Smooth muscle cell of the brain vasculature (primary cell): Measurements from ENCODE around the gene CLEC2D.
"Not testable (repeated sequence)": the region's sequence is repeated elsewhere in the genome, so short reads cannot be mapped to it uniquely, and the experiment has no call there.

Experiments used
- DNase-seq: peaks from one replicate; pipeline ENCODE4 v3.0.0-alpha.2; 2012; ENCODE audit warnings: low read depth, low spot score

Gene CLEC2D

DNA sequence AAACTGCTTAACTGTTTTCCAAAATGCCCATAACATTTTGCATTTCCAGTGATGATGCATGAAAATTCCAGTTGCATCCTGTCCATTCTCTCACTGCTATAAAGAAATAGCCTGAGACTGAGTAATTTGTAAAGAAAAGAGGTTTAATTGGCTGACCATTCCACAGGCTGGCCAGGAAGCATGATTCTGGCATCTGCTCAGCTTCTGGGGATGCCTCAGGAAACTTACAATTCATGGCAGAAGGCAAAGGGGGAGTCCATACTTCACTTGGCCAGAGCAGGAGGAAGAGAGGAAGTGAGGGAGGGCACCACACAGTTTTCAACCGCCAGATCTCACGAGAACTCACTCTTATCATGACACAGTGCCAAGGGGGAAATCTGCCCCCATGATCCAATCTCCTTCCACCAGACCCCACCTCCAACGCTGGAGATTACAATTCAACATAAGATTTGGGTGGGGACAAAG is 18.2 kb upstream of the CLEC2D start:
- DNase-seq: no peak

- DNase-seq: no peak
Measured at GRCh38 chr12:9660046-9660445, 9.5 kb upstream of the CLEC2D start.

DNA sequence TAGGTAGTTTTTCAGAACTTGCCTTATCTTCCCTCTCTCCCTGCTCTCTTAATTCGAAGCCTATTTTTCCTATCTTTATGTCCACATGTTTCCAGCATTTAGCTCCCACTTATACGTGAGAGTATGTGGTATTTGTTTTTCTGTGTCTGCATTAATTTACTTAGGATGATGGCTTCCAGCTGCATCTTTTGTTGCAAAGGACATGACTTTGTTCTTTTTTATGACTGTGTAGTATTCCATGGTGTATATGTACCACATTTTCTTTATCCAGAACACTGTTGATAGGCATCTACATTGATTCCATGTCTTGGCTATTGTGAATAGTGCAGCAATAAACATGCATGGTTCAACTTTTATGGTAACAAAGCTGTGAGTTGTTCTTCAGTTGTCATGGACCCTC is 7.8 kb upstream of the CLEC2D start:
- DNase-seq: no peak

DNA sequence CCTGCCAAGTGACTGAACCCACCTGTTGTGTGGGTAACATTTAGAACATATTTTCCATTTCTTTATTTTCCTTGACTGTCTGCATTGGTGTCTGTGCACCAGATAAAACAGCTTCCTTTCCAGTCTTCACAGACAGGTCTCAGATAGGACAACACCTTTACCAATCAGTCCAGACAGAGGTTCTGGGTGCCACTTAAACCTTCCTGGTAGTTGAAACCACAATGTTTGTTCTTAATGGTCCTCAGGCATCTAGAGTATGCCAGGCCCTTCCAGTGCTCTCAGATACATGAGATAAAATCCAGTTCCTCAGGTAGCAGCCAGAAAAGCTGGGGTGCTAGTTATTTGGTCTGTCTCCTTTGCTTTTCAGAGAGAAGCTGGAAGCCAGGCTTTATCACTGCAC is 7.0 kb upstream of the CLEC2D start:
- DNase-seq: no peak

- no peak for DNase-seq
Measured at GRCh38 chr12:9667403-9668160, 1.9 kb upstream of the CLEC2D start.

GRCh38 chr12:9668161-9669018 is 1.1 kb upstream of the CLEC2D start:
- DNase-seq: no peak

GRCh38 chr12:9669019-9669326 is 540 bp upstream of the CLEC2D start:
- no peak for DNase-seq

DNA sequence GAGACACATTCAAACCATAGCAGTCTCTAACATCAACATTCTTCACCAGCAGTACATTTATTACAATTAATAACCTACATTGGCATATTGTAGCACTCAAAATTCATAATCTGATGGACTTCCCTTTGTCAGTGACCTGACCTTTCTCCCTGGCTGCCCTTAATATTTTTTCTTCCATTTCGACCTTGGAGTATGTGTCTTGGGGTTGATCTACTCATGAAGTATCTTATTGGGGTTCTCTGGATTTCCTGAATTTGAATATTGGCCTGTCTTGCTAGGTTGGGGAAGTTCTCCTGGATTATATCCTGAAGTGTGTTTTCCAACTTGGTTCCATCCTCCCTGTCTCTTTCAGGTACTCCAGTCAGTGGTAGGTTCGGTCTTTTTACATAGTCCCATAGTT is 2.8 kb downstream of the CLEC2D start:
- not testable (repeated sequence) for DNase-seq

DNA sequence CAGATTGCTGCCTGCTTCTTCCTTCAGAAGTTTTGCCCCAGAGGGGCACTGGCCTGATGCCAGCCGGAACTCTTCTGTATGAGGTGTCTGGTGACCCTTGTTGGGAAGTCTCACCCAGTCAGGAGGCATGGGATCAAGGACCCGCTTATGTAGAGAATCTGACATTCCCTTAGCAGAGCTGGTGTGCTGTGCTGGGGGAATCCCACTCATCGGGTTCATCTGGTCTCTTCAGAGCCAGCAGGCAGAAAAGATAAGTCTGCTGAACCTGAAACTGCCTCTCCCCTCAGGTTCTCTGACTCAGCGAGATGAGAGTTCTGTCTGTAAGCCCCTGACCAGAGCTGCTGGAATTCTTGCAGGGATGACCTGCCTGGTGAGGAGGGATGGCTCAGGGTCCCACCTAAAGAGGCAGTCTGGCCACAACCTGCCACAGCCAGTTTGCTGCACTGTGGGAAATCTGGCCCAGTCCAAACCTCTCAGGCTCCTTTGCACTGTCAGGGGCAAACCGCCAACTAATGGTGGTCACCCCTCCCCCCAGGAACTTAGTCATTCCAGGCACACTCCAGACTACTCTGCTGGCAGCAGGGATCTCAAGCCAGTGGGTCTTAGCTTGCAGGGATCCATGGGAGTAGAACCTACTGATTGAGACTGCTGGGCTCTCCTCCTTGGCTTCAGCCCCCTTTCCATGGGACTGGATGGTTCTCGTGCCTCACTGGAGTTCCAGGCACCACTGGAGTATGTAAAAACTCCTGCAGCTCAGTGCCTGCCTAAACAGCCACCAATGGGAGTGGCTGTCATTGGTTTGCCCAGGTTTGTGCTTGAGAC is 4.1 kb downstream of the CLEC2D start:
- peak; percentile 87 for DNase-seq

- no peak for DNase-seq
Measured at GRCh38 chr12:9674226-9674590, 4.7 kb downstream of the CLEC2D start.

DNA sequence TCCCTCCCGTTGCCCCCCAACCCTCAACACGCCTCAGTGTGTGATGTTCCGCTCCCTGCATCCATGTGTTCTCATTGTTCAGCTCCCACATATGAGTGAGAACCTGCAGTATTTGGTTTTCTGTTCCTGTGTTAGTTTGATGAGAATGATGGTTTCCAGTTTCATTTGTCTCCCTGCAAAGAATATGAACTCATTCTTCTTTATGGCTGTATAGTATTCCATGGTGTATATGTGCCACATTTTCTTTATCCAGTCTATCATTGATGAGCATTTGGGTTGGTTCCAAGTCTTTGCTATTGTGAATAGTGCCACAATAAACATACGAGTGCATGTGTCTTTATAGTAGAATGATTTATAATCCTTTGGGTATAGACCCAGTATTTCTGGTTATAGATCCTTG is 13.0 kb downstream of the CLEC2D start:
- not testable (repeated sequence) for DNase-seq

GRCh38 chr12:9682949-9683348 is 13.4 kb downstream of the CLEC2D start:
- DNase-seq: not testable (repeated sequence)

DNA sequence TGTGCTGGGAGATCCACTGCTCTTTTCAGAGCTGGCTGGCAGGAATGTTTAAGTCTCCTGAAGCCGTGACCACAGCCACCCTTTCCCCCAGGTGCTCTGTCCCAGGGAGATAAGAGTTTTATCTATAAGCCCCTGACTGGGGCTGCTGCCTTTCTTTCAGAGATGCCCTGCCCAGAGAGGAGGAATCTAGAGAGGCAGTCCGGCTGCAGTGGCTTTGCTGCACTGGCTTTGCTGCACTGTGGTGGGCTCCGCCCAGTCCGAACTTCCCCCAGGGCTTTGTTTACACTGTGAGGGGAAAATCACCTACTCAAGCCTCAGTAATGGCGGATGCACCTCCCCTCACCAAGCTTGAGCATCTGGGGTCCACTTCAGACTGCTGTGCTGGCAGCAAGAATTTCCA is 15.9 kb downstream of the CLEC2D start:
- not testable (repeated sequence) for DNase-seq

DNA sequence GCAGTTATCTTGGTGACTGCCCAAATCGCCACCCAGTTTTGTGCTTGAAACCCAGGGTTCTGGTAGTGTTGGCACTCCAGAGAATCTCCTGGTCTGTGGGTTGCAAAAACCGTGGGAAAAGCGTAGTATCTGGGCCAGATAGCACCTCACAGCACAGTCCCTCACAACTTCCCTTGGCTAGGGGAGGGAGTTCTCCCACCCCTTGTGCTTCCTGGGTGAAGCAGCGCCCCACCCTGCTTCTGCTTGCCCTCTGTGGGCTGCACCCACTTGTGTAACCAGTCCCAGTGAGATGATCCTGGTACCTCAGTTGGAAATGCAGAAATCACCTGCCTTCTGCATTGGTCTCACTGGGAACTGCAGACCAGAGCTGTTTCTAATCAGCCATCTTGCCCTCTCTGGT is 16.4 kb downstream of the CLEC2D start:
- DNase-seq: no peak

DNA sequence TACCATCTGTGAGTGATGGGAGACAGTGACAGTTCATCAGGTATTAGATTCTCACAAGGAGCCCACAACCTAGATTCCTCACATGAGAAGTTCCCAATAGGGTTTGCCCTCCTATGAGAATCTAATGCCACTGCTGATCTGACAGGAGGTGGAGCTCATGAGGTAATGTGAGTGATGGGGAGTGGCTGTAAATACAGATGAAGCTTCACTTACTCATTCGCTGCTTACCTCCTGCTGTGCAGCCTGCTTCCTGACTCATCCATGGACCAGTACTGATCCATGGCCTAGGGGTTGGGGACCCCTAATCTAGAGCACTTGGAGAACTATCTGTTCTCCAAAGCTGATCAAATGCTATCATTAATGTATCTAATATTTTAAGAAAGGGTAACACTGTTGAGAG is 17.7 kb downstream of the CLEC2D start:
- peak; percentile 28 for DNase-seq

- no peak for DNase-seq
Measured at GRCh38 chr12:9692909-9693308, 23.4 kb downstream of the CLEC2D start.

DNA sequence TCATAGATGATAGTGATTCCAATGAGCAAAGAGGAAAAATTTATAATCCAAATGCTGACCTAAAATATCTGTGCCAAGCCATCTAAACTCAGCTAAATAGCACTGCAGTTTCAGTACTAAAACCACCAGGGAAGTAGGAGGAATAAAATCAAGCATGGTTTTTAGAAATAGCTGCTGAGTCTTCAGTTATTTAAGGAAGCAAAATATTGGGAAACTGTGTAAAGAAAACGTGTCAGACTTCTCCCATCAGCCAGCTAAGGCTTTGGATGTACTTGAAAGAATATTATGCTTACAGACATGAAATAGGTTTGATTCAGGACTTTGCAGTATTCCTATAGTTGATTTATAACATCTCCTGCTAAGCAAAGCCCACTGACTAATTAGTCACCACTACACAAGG is 24.7 kb downstream of the CLEC2D start:
- no peak for DNase-seq

GRCh38 chr12:9695150-9695549 is 25.6 kb downstream of the CLEC2D start:
- not testable (repeated sequence) for DNase-seq

DNA sequence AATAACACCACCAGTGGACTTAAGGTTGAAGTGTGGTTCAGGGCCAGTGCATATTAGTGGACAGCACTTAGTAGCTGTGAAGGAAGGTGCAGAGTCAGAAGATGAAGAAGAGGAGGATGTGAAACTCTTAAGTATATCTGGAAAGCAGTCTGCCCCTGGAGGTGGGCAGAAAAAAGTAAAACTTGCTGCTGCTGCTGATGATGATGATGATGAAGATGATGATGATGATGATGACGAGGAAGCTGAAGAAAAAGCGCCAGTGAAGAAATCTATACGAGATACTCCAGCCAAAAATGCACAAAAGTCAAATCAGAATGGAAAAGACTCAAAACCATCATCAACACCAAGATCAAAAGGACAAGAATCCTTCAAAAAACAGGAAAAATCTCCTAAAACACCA is 26.1 kb downstream of the CLEC2D start:
- not testable (repeated sequence) for DNase-seq

GRCh38 chr12:9697619-9698018 is 28.1 kb downstream of the CLEC2D start:
- no peak for DNase-seq

DNA sequence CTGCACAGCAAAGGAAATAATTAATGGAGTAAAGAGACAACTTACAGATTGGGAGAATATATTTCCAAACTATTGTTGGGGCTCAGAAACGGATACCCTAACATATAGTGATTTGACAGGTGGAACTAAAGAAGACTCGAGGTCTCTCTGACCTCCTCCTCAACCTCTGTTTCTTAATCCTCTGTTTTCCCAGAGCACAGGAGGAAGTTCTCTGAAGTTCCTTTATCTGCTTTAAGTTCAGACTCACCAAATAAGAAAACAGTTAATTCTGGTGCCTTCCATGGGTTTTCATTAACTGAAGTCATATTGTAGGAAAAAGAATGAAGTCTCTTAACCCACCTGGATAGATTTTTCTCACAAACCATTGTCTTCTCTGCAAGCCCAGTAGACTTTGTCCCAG is 29.2 kb downstream of the CLEC2D start:
- no peak for DNase-seq

DNA sequence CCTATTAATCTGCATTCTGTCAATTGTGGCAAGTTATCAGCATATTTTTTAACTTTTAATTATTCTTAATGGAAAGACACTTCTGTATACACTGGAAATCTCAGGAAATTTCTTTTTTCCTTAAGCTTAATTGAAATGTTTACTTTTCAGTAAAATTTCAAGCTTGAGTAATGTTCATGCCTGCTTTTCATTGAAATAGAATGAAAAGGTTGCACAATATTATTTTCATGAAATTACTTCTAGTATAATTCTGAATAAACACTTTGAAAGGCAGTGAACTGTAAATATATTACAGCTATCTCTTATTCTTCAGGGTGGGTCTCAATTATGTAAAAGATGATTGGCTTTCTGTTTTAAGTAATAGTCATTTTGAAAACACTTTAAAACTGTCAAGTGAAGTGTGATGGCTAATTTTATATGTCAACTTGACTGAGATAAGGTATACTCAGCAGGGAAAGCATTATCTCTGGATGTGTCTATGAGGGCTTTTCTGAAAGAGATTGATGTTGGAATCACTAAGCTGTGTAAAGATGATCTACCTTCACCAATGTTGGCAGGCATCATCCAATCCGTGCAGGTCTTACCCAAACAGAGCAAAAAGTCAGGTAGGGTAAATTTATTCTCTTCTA is 29.9 kb downstream of the CLEC2D start:
- no peak for DNase-seq
